GM12892 (cell line): ENCODE data around the gene STH.

Experiments used
- POLR2A ChIP-seq: IDR thresholded peaks from 2 replicates; pipeline ENCODE4 v1.6.1; 2011; ENCODE audit warnings: low read depth, low read length, control low read depth
- POLR2AphosphoS5 ChIP-seq: IDR thresholded peaks from 2 replicates; pipeline ENCODE4 v1.6.1; 2011; ENCODE audit warnings: low read depth, low read length, control low read depth

DNA sequence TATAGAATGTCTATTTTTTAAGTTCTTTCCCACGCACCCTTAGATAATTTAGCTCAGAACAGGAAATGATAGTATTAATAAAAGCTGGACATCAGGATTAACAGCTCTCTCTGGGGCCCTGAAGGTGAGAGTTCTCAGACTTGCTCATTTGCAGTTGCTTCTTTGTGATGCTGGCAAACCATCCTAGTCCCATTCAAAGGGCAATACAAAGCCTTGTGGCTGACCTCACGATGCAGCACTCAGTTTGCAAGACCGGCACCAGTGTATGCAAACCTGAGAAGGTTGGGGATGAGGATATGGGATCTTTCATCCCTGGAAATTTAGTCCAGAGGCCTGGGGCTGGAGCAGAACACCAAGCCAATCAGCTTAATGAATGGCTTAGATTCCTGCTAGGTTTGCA is 29.3 kb downstream of the STH start:
- TF ChIP-seq POLR2A (no peak), POLR2AphosphoS5 (no peak)
